Measurements from ENCODE around the gene CCDC88B. TPM values are rescaled to one million over a fixed set of nuclear protein-coding genes. Genes with fewer than 3 reads are reported as not detected.
A peak's percentile ranks its signal among the peaks of the same experiment; 100 is the strongest.

CCDC88B gene
- total and polyA plus RNA-seq, 9 of the 15 experiments (the other 6 are each of a cell fraction or from before 2014, with no cell fraction given): 0.13 to 18.1 (median 7.9) TPM

DNA sequence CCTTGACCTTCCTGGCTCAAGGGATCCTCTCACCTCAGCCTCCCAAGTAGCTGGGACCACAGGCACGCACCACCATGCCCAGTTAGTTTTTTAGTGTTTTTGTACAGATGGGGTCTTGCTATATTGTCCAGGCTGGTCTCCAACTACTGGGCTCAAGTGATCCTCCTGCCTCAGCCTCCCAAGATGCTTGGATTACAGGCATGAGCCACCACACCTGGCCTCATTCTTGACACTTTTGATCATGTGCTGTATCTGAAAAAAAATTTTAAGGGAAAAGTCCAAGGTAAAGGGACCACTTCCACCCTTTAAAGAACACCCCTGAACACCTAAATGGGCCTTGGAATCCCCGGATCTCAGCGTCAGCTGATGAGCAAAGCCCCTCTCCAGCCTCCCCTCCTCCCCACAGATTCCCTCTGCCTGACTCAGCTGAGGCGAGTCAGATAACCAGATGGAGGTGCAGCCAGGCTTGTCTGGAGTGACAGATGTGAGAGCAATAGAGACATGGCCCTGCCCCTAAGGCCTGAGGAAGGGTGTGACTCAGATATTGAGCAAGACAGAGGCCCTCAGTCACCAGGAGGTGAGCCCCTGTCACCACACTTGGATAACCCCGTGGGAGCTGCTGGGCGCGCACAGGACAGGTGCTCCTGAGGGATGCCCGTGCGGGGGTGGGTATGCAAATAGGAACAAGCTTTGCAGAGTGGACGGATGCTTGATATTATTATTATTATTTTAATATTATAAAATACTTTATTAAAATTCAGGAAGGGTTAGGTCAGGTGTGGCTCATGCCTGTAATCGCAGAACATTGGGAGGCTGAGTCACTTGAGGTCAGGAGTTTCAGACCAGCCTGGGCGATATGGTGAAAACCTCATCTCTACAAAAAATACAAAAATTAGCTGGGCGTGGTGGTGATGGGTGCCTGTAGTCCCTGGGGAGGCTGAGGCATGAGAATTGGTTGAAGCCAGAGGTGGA lies 5.0 kb upstream of the CCDC88B start (continued):
- TF ChIP-seq ETV1 (tag; conservative IDR thresholded peaks at IDR 0.05; ENCODE audit: low read depth): peak; percentile 55; the same call in 1 of the 2 replicates
- TF ChIP-seq THRB (CRISPR knock-in tag; conservative IDR thresholded peaks at IDR 0.05): peak; percentile 83
- peak; percentile 56 for TF ChIP-seq RBM39 (optimal IDR thresholded peaks at IDR 0.05; ENCODE audit: low read depth, low read length)
- peak; percentile 19 for TF ChIP-seq BRD9 (IDR thresholded peaks at IDR 0.05; ENCODE audit: low read depth, partially characterized antibody)
- TF ChIP-seq RCOR1 (IDR thresholded peaks at IDR 0.05; ENCODE audit: borderline replicate concordance in 1 of 2, low read depth in 2 of 2, low read length in 2 of 2): peak; percentile 64 to 96; a peak in 3 of 4 replicates
- peak; percentile 98 for TF ChIP-seq EP300 (IDR thresholded peaks at IDR 0.05; ENCODE audit: low read length)
- no peak for TF ChIP-seq ZNF184 (CRISPR knock-in tag; IDR thresholded peaks at IDR 0.05)
- TF ChIP-seq CHAMP1 (IDR thresholded peaks at IDR 0.05): peak; percentile 85
- TF ChIP-seq, protein P1, sequence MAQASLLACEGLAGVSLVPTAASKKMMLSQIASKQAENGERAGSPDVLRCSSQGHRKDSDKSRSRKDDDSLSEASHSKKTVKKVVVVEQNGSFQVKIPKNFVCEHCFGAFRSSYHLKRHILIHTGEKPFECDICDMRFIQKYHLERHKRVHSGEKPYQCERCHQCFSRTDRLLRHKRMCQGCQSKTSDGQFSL (CRISPR knock-in tag; IDR thresholded peaks at IDR 0.05): 0 out of 2 replicates have a peak, but pooled peaks have one; percentile 10
- TF ChIP-seq, protein P1 (tag; IDR thresholded peaks at IDR 0.05): no peak
- no peak for TF ChIP-seq ZNF79 (CRISPR knock-in tag; IDR thresholded peaks at IDR 0.05; ENCODE audit: low read depth)
- TF ChIP-seq HDAC2 (IDR thresholded peaks at IDR 0.05): peak; percentile 95
- TF ChIP-seq TOE1 (IDR thresholded peaks at IDR 0.05; ENCODE audit: borderline replicate concordance): peak; percentile 88
- TF ChIP-seq TOE1 (CRISPR knock-in tag; IDR thresholded peaks at IDR 0.05; ENCODE audit: borderline replicate concordance, low read depth): no peak
- TF ChIP-seq, protein P2, sequence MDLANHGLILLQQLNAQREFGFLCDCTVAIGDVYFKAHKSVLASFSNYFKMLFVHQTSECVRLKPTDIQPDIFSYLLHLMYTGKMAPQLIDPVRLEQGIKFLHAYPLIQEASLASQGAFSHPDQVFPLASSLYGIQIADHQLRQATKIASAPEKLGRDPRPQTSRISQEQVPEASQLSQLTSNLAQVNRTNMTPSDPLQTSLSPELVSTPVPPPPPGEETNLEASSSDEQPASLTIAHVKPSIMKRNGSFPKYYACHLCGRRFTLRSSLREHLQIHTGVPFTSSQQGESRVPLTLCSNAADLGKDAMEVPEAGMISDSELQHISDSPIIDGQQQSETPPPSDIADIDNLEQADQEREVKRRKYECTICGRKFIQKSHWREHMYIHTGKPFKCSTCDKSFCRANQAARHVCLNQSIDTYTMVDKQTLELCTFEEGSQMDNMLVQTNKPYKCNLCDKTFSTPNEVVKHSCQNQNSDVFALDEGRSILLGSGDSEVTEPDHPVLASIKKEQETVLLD (IDR thresholded peaks at IDR 0.05): peak; percentile 69
- TF ChIP-seq NR2F6 (CRISPR knock-in tag; IDR thresholded peaks at IDR 0.05): no peak
- TF ChIP-seq PRPF4 (IDR thresholded peaks at IDR 0.05; ENCODE audit: insufficient read depth, low read depth, low read length, poor library complexity, severe bottlenecking): no peak
- no peak for TF ChIP-seq RBFOX2 (IDR thresholded peaks at IDR 0.05; ENCODE audit: low read depth, low read length)
- TF ChIP-seq LEF1 (IDR thresholded peaks at IDR 0.05): peak; percentile 96
- no peak for TF ChIP-seq ZNF436 (CRISPR knock-in tag; IDR thresholded peaks at IDR 0.05)
- TF ChIP-seq RB1 (IDR thresholded peaks at IDR 0.05; ENCODE audit: low read depth): peak; percentile 33; the same call in 1 of the 2 replicates
- TF ChIP-seq LCOR (CRISPR knock-in tag; IDR thresholded peaks at IDR 0.05): peak; percentile 85
